Activated CD4-positive, alpha-beta T cell treated with anti-CD3 and anti-CD28 coated beads, Interleukin-2, Interleukin-4, amounts not matched to agents 100 ng/mL and 50 ng/mL, durations not matched to agents 16 hours and 8 hours (primary cell): ENCODE data around the gene TMPRSS6.

ENCODE experiments used
- DNase-seq: peaks from one replicate; pipeline ENCODE4 v3.0.0-alpha.2; 2020; ENCODE audit warnings: low spot score

Gene TMPRSS6

DNA sequence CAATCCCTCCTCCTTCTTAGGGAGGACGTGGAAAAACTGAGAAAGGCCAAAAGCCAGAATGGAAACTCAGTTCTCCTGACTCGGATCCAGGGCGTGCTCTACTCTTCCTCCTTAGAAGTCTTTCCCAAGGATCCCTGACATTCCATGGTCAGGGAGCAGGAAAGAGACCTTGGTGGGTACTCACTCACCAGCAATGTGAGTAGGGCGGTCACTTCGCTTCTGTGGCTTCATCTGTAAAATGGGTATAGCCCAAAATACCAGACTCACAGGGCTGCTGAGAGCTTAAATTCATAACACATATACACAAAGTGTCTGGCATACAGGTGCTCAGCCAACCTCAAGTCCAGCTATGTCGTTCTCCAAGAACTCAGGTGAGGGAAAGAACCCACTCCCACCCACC is 58.6 kb downstream of the TMPRSS6 start:
- no peak for DNase-seq

DNA sequence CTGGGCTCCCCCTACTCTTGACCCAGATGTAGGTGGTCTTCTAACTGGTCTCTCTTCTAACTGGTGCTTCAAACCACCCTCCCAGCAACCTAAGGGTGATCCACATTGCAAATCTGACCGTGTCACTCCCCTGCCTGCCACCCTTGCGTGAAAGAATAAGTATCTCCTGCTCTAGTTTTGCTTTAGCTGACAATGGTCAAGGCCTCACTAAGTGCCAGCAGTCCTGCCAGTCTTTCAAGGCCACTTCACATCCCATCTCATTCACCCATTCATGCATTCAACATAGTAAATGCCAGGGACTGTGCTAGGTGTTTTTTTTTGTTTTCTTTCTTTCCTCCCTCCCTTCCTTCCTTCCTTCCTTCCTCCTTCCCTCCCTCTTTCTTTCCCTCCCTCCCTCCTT is 60.3 kb downstream of the TMPRSS6 start:
- DNase-seq, result no peak

DNA sequence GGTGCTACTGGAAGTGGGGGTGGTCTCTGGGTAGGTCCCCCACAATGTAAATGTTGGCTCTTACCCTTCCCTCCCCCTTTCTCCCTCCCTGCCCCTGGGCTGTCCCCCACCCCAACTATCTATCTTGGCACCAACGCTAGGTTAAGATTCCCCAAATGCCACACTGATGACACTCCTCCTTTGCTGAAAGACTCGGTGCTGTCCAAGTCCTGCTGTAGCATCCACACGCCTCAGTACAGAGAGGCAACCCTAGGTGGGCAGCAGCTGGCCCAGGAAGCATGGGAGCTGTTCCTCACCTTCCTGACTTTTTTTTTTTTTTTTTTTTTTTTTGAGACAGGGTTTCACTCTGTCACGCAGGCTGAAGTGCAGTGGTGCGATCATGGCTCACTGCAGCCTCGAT is 61.4 kb downstream of the TMPRSS6 start:
- DNase-seq, result no peak

DNA sequence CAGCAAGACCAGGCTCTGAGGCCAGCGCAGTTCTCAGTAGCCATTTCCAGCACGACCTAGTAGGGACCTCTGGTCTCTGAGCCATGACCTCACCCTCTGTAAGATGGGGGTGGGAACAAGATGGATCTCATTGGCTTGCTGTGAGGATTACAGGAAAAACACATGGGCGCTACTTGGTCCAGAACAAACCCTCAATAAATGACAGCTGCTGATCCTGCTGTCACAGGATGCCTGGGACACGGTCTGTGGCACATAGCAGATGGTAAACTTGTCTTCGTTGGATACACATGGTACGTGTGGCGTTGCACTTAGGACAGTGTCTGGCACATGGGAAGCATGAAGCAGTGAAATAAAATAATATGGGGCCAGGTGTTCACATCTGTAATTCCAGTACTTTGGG is 62.5 kb downstream of the TMPRSS6 start:
- no peak for DNase-seq

DNA sequence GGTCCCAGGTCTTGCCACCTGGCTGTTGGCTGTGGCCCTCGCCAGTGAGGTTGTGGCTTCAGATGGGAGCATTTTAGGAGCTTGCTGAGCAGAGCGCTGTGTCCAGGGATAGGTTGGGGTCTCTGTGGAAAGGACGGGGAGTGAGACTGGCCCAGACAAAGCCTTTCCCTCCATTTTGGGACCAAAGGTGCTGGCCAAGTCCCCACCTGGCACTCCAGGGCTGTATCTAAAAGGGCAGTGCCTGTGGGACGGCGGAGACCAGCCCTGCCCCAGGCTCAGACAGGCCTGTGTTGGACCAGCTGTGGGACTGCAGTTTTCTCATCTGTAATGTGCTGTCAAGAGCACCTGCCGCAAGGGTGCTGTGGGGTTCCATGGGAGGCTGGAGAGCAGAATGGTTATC is 62.9 kb downstream of the TMPRSS6 start:
- no peak for DNase-seq

DNA sequence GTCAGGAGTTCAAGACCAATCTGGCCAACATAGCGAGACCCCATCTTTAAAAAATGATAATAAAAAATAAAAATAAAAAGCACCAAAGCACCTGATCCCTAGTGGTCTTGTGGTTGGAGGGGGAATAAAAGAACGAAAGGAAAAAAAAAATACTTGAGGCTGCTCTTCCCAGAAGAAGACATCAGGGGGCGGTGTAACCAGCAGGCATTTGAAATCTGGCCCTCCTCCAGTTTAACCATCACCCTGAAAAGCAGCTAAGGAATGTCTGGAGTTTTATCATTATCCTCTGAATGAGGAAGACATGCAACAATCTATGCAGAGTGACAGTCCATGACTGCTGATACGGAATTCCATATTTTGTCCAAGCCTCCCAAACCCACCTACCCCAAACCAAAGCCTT is 63.6 kb downstream of the TMPRSS6 start:
- DNase-seq, result no peak

DNA sequence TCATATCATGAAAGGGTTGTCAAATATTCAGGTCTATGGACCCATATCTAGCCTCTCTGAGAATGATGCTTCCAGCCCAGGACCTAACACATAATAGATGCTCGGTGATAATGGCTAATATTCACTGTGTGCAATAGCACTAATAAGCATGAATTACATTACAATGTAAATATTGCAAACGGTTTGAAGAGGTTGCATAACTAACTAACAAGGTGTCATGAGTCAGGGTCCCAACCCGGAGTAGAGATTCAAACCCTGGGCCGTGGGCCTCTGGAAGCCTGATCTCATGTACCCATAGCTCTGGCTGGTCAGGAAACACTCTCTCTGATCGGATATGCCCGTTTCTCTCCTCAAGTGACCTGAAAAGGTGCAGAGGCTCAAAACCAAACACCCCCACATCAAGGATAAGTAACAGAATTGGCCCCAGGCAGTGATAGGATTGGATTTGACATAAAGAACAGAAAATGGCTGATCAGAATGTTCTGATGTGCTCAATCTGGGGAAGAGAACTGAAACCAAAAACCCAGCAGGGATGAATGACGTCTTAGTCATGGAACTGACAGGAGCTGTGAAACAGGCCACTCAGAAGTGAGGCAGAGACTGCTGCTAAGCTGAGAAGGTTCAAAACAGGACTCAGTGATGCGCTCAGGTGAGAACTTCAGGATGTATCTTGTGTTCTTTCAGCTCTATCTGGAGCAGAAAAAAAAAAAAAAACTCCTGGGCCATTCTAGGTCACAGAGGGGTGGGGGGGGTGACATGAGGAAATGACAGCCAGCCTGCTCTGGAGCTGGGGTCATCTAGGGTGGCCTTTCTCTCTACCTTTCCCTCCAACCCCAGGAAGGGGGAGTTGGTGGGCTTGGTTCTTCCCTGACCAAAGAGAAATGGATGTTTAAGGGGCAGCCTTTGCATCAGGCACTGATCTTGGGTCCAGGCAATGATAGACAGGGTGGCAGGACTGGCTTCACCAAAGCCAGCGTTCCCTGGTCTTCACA is 64.6 kb downstream of the TMPRSS6 start:
- no peak for DNase-seq

DNA sequence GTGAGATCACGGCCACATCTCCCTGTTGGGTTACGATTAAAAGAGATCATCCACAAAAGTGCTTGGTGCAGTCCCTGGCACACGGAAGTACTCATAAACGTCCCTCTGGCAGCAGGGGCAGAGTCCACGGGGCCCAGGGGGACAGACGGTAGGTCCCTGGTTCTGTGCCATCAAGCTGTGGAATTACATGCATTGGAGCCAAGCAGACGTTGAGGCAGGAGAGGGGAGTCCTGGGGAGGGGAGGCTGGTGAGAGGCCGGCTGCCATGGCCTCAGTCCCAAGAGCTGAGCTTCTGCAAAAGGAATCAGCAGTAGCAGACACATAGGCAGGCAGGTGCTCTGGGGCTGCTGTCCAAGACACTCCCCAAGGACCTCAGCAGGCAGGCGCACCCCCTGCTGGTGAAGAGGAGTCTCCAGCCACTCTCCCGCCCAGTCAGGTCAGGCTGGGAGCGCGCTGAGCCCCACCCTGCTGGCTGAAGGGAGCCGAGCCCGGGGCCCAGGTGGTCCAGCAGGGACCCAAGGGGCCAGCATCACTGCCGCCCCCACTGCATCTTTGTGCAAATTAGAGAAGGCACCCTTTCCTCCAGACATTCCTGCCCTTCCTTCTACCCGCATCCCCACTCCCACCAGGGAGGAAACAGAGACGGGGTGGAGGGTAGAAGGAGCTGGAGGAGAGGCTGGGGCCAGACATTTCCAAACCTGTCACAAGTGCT is 65.5 kb downstream of the TMPRSS6 start:
- DNase-seq, result peak; percentile 66

DNA sequence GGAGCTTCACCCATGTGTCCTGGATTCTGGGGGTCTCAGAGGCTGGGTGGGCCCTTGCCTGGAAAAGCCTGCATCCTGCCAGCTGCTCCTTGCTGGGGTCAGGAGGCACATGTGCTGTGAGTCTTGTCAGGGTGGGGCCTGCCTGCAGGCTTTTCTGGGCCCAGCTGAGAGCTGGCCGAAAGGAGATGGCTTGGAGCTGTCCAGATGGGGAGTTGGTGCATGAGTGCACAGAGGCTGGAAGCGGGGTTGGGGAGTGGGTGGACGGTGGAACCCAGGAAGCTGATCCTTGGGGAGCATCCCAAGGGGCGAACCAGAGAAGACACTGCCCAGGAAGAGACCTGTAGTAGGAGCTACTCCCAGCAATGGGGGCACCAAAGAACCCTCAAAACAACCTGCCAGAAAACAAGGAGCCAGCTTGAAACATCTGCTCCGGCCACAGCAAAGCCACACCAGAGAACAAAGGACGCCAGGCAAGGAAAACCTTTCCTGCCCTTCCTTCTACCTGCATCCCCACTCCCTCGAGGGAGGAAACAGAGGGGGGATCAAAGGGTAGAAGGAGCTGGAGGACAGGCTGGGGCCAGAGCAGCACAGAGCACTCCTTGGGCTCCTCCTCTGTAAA is 66.2 kb downstream of the TMPRSS6 start:
- no peak for DNase-seq

DNA sequence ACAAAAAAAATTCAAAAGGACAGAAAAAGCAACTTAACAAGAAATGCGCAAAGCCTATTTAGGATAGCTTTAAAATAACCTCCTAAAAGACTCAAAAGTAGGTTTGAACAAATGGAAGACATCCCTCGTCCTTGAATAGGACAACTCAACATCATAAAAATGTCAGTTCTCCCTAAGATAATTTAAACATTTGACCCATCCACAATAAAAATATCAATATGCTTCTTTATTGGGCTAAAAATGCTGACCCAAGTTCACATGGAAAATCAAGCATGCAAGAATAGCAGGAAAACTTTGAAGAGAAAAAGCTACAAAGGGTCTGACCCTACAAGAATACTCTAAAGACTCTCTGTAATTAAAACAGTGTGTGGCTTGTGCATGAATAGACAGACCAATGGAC is 70.0 kb downstream of the TMPRSS6 start:
- no peak for DNase-seq

DNA sequence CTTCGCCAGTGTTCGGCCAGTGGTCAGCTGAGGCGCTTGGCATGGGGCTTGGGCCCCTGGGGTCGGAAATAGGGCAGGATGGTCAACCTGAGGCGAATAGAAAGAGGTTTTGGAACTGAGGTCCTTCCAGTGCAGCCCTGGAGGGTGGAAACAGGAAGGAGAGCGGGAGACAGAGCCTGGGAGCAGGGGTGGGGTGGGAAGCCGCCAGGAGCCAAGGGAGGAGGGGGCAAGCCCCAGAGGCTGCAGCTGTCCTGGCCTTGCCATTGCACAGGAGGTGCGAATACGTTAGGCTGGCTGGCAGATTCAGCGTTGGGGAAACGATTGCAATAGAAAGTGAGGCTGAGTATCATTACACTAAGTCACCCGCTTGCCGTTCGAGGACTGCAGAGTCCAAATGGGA is 71.8 kb downstream of the TMPRSS6 start:
- no peak for DNase-seq

DNA sequence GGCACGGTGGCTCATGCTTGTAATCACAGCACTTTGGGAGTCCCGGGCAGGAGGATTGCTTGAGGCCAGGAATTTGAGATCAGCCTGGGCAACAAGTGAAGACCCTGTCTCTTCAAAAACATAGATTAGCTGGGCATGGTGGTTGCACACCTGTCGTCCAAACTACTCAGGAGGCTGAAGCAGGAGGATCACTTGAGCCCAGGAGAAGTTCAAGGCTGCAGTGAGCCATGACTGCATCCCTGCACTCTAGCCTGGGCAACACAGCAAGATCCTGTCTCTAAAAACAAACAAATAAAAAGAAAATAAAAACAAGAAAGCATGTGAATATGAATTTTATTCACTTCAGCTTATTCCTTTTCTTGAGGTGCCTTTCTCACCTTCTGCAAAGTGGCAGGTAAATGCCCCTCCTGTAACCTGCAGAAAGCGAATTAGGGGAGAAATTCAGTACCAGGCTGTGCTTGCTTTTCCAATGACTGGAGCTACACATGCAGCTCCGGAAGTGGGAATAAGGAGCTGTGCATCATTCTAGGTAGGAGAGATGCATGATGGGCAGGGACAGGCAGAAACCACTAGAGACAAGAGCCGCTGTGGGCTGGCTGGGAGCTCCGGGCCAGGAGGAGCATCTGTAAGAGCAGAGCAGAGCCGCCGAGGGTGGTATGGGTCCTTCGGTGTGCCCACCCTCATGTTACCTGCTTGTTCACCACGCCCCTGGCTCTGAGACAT is 72.7 kb downstream of the TMPRSS6 start:
- DNase-seq, result no peak

DNA sequence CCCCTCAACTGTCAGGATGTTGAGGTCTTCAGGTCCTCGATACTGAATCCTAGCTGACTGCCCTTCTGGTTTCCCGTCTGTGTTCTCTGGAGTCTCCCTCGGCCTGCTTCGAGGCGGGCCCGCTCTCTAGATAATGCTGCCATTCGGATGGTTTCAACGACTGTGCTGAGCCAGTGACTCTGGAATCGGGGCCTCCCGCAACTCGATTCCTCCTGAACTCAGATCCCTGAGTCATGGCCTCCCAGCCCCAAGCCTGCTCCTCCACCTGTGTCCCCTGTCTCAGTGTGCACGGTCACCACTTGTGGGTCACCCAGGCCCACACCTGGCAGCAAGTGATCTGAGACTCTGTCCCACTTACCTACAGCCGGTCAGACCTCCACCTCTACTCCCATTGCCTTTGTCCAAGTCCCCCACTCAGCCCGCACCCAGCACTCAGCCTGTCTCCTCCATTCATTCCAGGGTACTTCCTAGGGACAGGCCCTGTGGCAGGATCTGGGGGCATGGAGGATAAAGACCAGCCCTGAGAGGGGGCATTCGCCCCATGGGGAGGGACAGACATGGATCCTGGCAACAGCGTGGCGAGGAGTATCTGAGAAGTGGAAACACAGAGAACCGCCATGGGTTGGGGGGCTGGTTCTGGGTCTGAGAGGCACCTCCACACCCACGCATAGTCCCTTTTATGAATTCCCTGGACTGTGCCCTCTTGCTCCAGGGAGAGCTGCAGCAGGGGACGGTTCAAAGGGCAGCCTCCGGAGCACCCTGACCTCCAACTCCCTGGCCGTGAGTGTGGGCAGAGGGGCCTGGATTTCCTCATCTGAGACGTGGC is 75.7 kb downstream of the TMPRSS6 start:
- DNase-seq, result no peak

DNA sequence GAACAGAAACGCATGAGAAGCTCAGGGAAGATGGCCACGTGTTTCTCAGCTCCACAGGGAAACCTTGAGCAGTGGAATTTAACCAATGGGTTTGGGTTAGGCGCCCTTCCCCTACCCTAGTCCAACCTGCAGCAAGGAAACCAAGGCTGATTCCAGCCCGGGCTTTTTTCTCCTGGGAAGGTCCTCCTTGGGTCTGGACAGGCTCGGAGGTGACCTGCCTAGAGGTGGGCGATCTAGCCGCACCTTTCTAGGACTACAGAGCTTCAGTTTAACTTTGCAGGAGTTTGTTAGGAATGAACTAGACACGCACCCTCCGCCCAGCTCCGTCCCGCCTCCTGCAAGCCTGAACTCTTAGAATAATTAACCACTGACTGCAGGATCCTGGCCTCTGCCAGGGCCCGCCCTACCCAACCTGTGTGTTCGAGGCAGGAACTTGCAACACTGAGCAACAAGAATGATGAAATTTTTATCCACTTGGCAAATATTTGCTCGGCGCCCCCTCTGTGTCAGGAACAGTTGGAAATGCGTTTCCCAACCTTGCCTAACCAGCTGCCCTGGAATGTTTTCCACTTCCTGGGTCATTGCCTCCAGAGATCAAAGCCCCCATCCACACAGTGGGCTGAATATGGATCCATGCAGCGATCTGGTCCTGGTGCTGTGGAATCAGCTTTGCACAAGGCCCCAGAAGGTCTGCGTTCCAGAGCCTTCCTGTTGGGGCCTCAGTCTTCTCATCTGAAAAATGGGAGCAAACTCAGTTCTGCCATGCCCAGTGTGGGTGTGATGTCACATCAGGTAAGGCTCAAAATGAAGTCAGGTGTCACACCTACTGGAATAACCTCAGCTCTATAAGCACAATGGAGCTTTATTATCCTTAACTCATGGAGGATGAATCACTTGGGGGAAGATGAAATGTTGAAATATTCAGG is 76.7 kb downstream of the TMPRSS6 start:
- no peak for DNase-seq

DNA sequence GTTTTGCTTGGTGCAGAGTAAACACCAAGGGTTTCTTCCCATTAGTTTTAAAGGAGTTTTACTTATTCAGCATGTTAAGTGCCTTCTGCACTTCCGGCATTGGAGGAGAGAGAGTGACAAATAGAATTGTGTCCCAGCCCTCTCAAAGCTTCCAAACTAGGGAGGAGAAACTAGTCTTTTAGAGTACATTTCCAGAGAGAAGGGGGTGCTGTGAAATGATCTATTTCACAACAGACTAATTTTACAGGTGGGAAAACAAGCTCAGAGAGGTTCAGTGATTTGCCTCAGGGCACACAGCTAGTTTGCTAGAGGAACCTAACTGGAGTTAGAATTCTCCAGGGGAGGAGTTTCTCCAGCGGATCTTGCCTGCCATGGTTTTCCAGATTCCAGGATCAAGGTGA is 77.4 kb downstream of the TMPRSS6 start:
- DNase-seq, result no peak

DNA sequence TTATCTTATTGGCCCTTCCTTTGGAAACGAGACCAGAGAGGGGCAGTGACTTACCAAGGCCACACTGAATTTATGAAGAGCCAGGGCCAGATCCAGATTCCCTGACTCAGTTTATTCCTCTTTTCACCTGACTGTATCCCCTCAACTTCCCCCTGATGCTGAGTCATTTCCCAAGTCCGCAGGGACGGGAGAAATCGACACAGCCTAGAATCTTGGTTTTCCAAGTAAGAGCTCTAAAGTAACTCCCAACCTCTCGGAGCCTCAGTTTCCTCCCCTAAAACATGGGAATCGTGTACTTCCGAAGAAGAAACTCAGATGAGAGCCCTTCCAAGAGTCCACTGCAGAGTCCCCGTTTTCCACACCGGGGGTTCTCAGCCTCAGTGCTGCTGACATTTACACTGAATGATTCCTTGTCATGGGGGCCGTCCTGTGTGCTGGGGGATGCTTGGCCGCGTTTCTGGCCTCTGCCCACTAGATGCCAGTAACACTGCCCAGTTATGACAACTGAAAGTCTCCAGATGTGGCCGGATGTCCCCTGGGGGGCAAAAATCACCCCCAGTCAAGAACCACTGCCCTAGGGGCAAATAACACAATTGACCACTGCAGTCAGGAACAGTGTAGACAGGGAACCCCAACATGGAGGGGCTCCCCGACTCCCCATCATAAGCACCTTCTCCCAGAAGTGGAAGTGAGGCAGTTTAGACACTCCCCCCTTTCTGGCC is 78.8 kb downstream of the TMPRSS6 start:
- no peak for DNase-seq

DNA sequence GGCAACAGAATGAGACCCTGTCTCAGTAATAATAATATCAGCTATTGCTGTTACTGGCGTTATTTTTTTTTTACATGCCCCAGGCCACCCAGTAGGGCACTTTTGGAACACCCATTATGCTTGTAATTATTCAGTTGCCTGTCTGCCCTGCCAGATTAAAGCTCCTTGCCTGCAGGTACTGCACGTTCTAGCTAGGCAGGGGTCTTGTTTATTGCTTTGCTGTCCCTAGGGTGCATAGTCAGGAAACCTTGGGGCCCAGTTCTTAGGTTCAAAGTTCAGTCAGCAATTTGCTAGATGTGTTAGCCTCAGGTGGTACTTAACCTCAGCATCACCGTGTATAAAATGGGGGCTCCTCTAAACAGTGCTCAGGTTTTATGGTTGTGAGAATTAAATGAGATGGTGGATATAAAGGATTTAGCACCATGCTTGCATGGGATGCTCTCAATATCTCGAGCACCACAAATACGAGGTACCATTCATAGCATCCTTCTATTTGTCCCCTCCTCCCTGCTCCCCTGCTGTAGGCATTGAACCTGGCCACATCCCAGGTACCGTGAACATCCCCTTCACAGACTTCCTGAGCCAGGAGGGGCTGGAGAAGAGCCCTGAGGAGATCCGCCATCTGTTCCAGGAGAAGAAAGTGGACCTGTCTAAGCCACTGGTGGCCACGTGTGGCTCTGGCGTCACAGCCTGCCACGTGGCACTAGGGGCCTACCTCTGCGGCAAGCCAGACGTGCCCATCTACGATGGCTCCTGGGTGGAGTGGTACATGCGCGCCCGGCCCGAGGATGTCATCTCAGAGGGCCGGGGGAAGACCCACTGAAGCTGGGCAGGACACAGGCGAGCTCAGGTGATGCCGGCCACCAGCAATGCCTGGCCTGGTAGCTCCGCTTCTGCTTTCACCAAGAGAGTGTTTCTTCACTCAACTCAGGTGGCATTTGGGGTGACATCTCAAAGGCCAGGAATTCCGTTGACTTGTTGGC is 80.5 kb downstream of the TMPRSS6 start:
- no peak for DNase-seq

DNA sequence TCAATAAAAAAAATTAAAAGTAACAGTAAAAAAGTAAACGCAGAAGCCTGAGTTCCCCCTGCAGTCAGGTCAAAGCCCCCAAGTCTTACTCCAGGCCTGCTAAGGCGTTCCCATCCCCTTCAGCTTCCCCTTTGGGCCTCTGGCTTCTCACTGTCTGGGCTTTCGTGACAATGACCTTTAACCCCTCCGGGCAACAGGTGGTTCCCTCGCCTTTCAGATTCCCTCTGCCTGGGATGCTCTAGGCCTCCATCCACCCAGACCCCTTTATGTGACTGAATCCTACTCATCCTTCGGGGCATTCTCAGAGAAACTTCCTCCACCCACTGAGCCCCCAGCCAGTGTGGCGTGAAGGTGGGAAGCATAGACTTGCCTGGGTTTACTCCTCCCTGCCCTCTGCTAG is 82.0 kb downstream of the TMPRSS6 start:
- DNase-seq, result no peak
